Activated CD4-positive, alpha-beta T cell treated with anti-CD3 and anti-CD28 coated beads, Interleukin-2, amount 50 U/mL, for 48 hours (primary cell): ENCODE data around the gene EXOC2.

Experiments used
- DNase-seq, 2 experiments: peaks; one replicate each; pipeline ENCODE4 v3.0.0-alpha.2; 2020

The EXOC2 gene

GRCh38 chr6:441126-441920 is 251.6 kb downstream of the EXOC2 start:
- no peak for DNase-seq

GRCh38 chr6:439641-440167 is 253.2 kb downstream of the EXOC2 start:
- DNase-seq = no peak

GRCh38 chr6:438634-439170 is 254.2 kb downstream of the EXOC2 start:
- DNase-seq = no peak

GRCh38 chr6:437037-437392 is 255.9 kb downstream of the EXOC2 start:
- no peak for DNase-seq

GRCh38 chr6:436308-437036 is 256.5 kb downstream of the EXOC2 start:
- no peak for DNase-seq

- no peak for DNase-seq
Measured at GRCh38 chr6:435441-436307, 257.3 kb downstream of the EXOC2 start.
